Measurements from ENCODE around the gene NCCRP1. TPM values are rescaled to one million over a fixed set of nuclear protein-coding genes. Genes with fewer than 3 reads are reported as not detected.

NCCRP1 gene
- polyA plus RNA-seq, 3 donors: 0.89 to 3.4 (median 1.5) TPM

- no peak for DNase-seq (ENCODE audit: low read depth in 3 of 3, low spot score in 2 of 3)
Observed at GRCh38 chr19:39164289-39164688, 32.5 kb upstream of the NCCRP1 start.

- no peak for DNase-seq (ENCODE audit: low read depth in 3 of 3, low spot score in 2 of 3)
Observed at GRCh38 chr19:39165857-39166256, 30.9 kb upstream of the NCCRP1 start.

- DNase-seq (ENCODE audit: low read depth in 3 of 3, low spot score in 2 of 3): no peak
Observed at GRCh38 chr19:39166571-39167391, 30.0 kb upstream of the NCCRP1 start.

GRCh38 chr19:39167461-39168257 is 29.1 kb upstream of the NCCRP1 start:
- no peak for DNase-seq (ENCODE audit: low read depth in 3 of 3, low spot score in 2 of 3)

- no peak for DNase-seq (ENCODE audit: low read depth in 3 of 3, low spot score in 2 of 3)
Observed at GRCh38 chr19:39168258-39169142, 28.3 kb upstream of the NCCRP1 start.

- no peak for DNase-seq (ENCODE audit: low read depth in 3 of 3, low spot score in 2 of 3)
Observed at GRCh38 chr19:39169143-39169810, 27.5 kb upstream of the NCCRP1 start.

- no peak for DNase-seq (ENCODE audit: low read depth in 3 of 3, low spot score in 2 of 3)
Observed at GRCh38 chr19:39170386-39171231, 26.2 kb upstream of the NCCRP1 start.

- DNase-seq (ENCODE audit: low read depth in 3 of 3, low spot score in 2 of 3): no peak
Observed at GRCh38 chr19:39171479-39172465, 25.0 kb upstream of the NCCRP1 start.

GRCh38 chr19:39172700-39173501 is 23.9 kb upstream of the NCCRP1 start:
- DNase-seq (ENCODE audit: low read depth in 3 of 3, low spot score in 2 of 3): no peak

- DNase-seq (ENCODE audit: low read depth in 3 of 3, low spot score in 2 of 3): no peak
Observed at GRCh38 chr19:39173502-39173991, 23.2 kb upstream of the NCCRP1 start.

- DNase-seq (ENCODE audit: low read depth in 3 of 3, low spot score in 2 of 3): no peak
Observed at GRCh38 chr19:39174142-39174541, 22.6 kb upstream of the NCCRP1 start.

- DNase-seq (ENCODE audit: low read depth in 3 of 3, low spot score in 2 of 3): no peak
Observed at GRCh38 chr19:39174558-39175544, 21.9 kb upstream of the NCCRP1 start.

- DNase-seq (ENCODE audit: low read depth in 3 of 3, low spot score in 2 of 3): no peak
Observed at GRCh38 chr19:39175564-39175963, 21.2 kb upstream of the NCCRP1 start.

- DNase-seq (ENCODE audit: low read depth in 3 of 3, low spot score in 2 of 3): no peak
Observed at GRCh38 chr19:39177110-39177699, 19.6 kb upstream of the NCCRP1 start.

- DNase-seq (ENCODE audit: low read depth in 3 of 3, low spot score in 2 of 3): no peak
Observed at GRCh38 chr19:39177736-39178135, 19.0 kb upstream of the NCCRP1 start.
